ENCODE data around the gene PLPP3.

PLPP3 gene

GRCh38 chr1:56481140-56481694 lies 98.1 kb downstream of the PLPP3 start:
- Histone ChIP-seq H3K4me1 (peaks cover 0 to 5% (median 0%) of the 10 kb centered on the region in 10 experiments; a peak in 3 of 20 replicates), H4K20me1 (no peaks in the 10 kb centered on the region), H3K27me3 (peaks cover 30 to 57% (median 32%) of the 10 kb centered on the region in 11 experiments), H3K36me3 (no peaks in the 10 kb centered on the region), H3K9me3 (replicated peaks in 1 of 11) (no peaks in the 10 kb centered on the region), H3K4me3 (no peak overlapping the region), H3K27ac (no peak overlapping the region), H3K9ac (no peak overlapping the region), H3K4me2 (no peak overlapping the region)
- no peak for TF ChIP-seq Cebpa-rat (IDR thresholded peaks at IDR 0.05)

GRCh38 chr1:56478734-56479133 lies 100.6 kb downstream of the PLPP3 start:
- Histone ChIP-seq H3K4me3 (no peak overlapping the region), H3K36me3 (no peaks in the 10 kb centered on the region), H3K9me3 (replicated peaks in 1 of 11) (no peaks in the 10 kb centered on the region), H3K4me2 (no peak overlapping the region), H3K4me1 (peaks cover 0 to 5% (median 0%) of the 10 kb centered on the region in 10 experiments; a peak in 3 of 20 replicates), H3K27me3 (peaks cover 38 to 75% (median 46%) of the 10 kb centered on the region in 11 experiments), H4K20me1 (no peaks in the 10 kb centered on the region), H3K27ac (no peak overlapping the region), H3K9ac (no peak overlapping the region)
- TF ChIP-seq Cebpa-rat (IDR thresholded peaks at IDR 0.05) = no peak

DNA sequence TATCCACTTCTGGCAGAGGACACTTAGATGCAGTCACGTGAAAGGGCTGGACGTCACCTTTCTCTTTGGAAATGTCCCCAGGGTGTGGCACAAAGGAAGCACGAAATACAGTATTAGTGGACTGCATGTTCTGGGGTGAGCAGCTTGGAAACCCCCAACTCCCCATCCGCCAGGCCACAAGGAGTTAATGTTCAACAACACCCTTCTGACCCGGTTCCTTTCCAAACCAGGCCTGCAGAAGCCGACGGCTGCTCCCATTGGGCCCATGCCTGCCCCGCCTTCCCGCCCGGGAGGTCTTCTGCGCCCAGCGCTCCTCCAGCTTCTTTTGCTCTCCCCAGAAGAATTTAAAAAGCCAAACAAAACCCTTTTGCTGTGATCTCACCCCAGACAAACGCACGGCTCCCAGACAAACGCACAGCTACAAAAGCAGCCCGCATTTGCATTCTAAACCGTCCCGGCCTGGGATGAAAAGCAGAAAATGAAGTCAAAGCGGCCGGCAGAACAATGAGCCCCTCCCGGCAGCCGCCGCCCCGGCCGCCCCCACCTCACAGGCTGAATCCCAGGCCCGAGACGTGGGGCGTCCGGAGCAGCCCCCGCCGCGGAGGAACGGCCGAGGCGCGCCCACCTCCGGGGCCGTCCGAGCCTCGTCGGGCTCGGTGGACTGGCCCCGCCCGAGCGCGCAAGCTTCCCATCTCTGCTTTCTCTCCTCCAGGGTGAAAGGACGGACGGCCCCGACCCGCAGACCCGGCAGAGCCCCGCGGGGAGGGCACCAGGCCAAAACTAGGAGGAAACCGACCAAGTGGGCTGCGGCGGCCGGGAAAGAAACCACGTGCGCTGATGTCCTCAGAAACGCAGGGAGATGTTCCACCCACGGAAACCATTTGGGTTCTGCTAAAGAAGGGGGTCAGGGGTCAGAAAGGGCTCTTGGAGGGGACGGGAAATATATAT lies 101.9 kb downstream of the PLPP3 start:
- Histone ChIP-seq H3K9me3 (replicated peaks in 1 of 11) (no peaks in the 10 kb centered on the region), H3K27ac (no peak overlapping the region), H3K4me3 (peak overlapping the region in 4 of 10 experiments; percentile 8 to 50 (median 28); a peak in 8 of 20 replicates), H3K4me2 (peak overlapping the region in 9 of 11 experiments; percentile 19 to 79 (median 58); a peak in 11 of 22 replicates), H4K20me1 (no peaks in the 10 kb centered on the region), H3K9ac (no peak overlapping the region), H3K4me1 (peaks cover 7 to 14% (median 8%) of the 10 kb centered on the region in 10 experiments), H3K36me3 (no peaks in the 10 kb centered on the region), H3K27me3 (peaks cover 38 to 80% (median 46%) of the 10 kb centered on the region in 11 experiments)
- TF ChIP-seq Cebpa-rat (IDR thresholded peaks at IDR 0.05) = no peak

DNA sequence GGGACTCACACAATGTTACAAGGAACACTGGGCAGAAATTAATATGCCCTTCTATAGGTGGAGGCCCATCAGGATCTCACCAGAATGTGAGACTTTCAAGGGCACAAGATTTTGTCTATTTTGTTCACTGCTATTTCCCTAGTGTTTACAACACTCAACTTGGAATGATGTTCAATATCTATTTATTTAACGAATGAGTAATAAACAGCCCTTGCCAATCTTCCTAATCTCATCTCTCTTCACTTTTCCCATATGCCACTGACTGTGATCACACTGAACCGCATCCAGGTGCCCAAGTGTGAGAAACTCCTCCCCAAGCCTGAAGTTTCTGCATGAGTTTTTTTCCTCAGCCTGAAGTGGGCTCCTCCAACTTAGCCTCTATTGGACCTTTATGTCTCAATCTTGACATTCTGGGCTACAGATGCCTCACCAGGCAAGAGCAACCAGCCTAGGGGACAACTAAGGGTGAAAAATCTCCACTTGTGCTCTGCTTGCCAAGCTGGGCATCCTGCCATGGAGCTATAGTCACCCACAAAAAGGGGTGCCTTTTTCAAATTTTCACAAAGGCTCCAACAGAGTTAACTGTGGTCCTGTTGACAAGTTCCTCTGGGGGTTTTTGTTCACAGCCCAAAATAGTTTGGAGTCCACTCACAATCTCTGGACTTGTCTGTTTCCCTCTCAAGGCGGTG lies 105.6 kb downstream of the PLPP3 start:
- H3K4me2 ChIP-seq = no peak overlapping the region
- no peak overlapping the region for H3K27ac ChIP-seq
- H3K27me3 ChIP-seq = peaks cover 32 to 64% (median 39%) of the 10 kb centered on the region in 11 experiments
- no peak overlapping the region for H3K9ac ChIP-seq
- no peak for TF ChIP-seq Cebpa-rat (IDR thresholded peaks at IDR 0.05)
- no peaks in the 10 kb centered on the region for H3K36me3 ChIP-seq
- H4K20me1 ChIP-seq = no peaks in the 10 kb centered on the region
- peaks cover 7 to 36% (median 12%) of the 10 kb centered on the region in 10 experiments for H3K4me1 ChIP-seq
- H3K4me3 ChIP-seq = no peak overlapping the region
- H3K9me3 ChIP-seq (replicated peaks in 1 of 11) = no peaks in the 10 kb centered on the region

DNA sequence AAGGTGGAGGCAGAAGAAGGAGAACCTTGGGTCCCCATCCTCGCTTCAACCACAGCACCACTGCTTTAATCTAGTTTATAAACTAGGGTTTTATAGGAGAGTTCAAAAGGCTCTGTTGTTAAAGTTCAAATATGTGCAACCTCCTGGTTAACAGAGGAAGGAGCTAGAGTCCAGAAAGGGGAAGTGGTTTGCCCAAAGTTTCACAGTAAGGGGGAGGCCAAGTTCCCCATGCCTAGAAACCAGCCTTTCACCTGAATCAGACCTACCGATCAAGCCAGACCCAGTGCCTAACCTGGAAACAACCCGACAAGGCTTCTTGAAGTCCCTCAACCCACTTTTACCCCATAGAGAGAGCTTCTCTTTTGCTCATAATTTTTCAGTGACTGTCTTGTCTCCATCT lies 106.5 kb downstream of the PLPP3 start:
- Histone ChIP-seq H3K9me3 (replicated peaks in 1 of 11) (no peaks in the 10 kb centered on the region), H3K27ac (no peak overlapping the region), H3K4me3 (no peak overlapping the region), H4K20me1 (no peaks in the 10 kb centered on the region), H3K9ac (no peak overlapping the region), H3K4me1 (peaks cover 7 to 36% (median 12%) of the 10 kb centered on the region in 10 experiments), H3K4me2 (peak overlapping the region; percentile 35 to 80 (median 59)), H3K27me3 (peaks cover 24 to 55% (median 30%) of the 10 kb centered on the region in 11 experiments), H3K36me3 (no peaks in the 10 kb centered on the region)
- TF ChIP-seq Cebpa-rat (IDR thresholded peaks at IDR 0.05) = no peak

GRCh38 chr1:56469640-56470371 lies 109.6 kb downstream of the PLPP3 start:
- Histone ChIP-seq H3K4me1 (peaks cover 7 to 52% (median 12%) of the 10 kb centered on the region in 10 experiments), H3K9me3 (replicated peaks in 1 of 11) (no peaks in the 10 kb centered on the region), H3K36me3 (no peaks in the 10 kb centered on the region), H3K9ac (no peak overlapping the region), H3K27me3 (peaks cover 0 to 25% (median 0%) of the 10 kb centered on the region in 11 experiments; a peak in 5 of 22 replicates), H3K4me3 (no peak overlapping the region), H4K20me1 (no peaks in the 10 kb centered on the region), H3K27ac (no peak overlapping the region), H3K4me2 (peak overlapping the region in 3 of 11 experiments; percentile 34 to 57 (median 35); a peak in 6 of 22 replicates)
- no peak for TF ChIP-seq Cebpa-rat (IDR thresholded peaks at IDR 0.05)

- no peak for TF ChIP-seq Cebpa-rat (IDR thresholded peaks at IDR 0.05)
- Histone ChIP-seq H3K36me3 (no peaks in the 10 kb centered on the region), H3K9me3 (replicated peaks in 1 of 11) (no peaks in the 10 kb centered on the region), H3K9ac (no peak overlapping the region), H3K27ac (no peak overlapping the region), H3K4me3 (no peak overlapping the region), H4K20me1 (no peaks in the 10 kb centered on the region), H3K27me3 (peaks cover 0 to 13% (median 0%) of the 10 kb centered on the region in 11 experiments; a peak in 3 of 22 replicates), H3K4me2 (no peak overlapping the region), H3K4me1 (peaks cover 7 to 52% (median 12%) of the 10 kb centered on the region in 10 experiments)
Measured at GRCh38 chr1:56468518-56468917, 110.8 kb downstream of the PLPP3 start.

GRCh38 chr1:56466538-56466937 lies 112.8 kb downstream of the PLPP3 start:
- no peak for TF ChIP-seq Cebpa-rat (IDR thresholded peaks at IDR 0.05)
- Histone ChIP-seq H3K36me3 (no peaks in the 10 kb centered on the region), H3K9me3 (replicated peaks in 1 of 11) (no peaks in the 10 kb centered on the region), H3K4me3 (no peak overlapping the region), H3K27me3 (0 out of 22 replicates have a peak, but pooled peaks cover 0 to 4% (median 0%) of the 10 kb centered on the region in 11 experiments), H3K4me1 (peaks cover 0 to 39% (median 0%) of the 10 kb centered on the region in 10 experiments; a peak in 6 of 20 replicates), H3K4me2 (peak overlapping the region in 3 of 11 experiments; percentile 24 to 66 (median 38); a peak in 6 of 22 replicates), H3K27ac (no peak overlapping the region), H4K20me1 (no peaks in the 10 kb centered on the region), H3K9ac (no peak overlapping the region)
